Cardiac muscle cell (in vitro differentiated cells and primary cell): ENCODE results near the gene NGRN. TPM values are rescaled to one million over a fixed set of nuclear protein-coding genes. Genes with fewer than 3 reads are reported as not detected.
A peak's percentile ranks its signal among the peaks of the same experiment; 100 is the strongest.

Source experiments
- DNase-seq, 2 donors: peaks; one replicate each; pipeline versions ENCODE4 v3.0.0 to v3.0.0-alpha.2; 2010 to 2017; ENCODE audit warnings: low read depth in 1 of 2, low spot score in 1 of 2
- H3K27ac ChIP-seq: fragments of 200-600 bp; sonication (generic); 2 replicates; pipeline ENCODE4 v1.5.1; 2016
- H3K27me3 ChIP-seq: fragments of 200-600 bp; sonication (generic); 2 replicates; pipeline ENCODE4 v1.6.0; 2016; ENCODE audit warnings: control low read depth
- H3K36me3 ChIP-seq: fragments of 200-600 bp; sonication (generic); 2 replicates; pipeline ENCODE4 v1.5.1; 2016; ENCODE audit warnings: control low read depth
- H3K4me1 ChIP-seq: fragments of 200-600 bp; sonication (generic); 2 replicates; pipeline ENCODE4 v1.8.1; 2017; ENCODE audit warnings: low read depth, mild to moderate bottlenecking, mixed run types
- H3K4me3 ChIP-seq: fragments of 200-600 bp; sonication (generic); 2 replicates; pipeline ENCODE4 v1.5.1; 2016; ENCODE audit warnings: mild to moderate bottlenecking
- H3K9me3 ChIP-seq: fragments of 200-600 bp; sonication (generic); 2 replicates; pipeline ENCODE4 v1.5.1; 2017; ENCODE audit warnings: low read depth, mild to moderate bottlenecking, control low read depth
- polyA plus RNA-seq: library from polyadenylated mRNA; unstranded; fragments of >200 nt; fragmentation: Nextera tagmentation; extraction: Ambion mirVana; gene quantifications from 2 replicates; pipeline ENCODE4 v1.2.1, GENCODE V29; 2016
- total RNA-seq: library from RNA; depleted of rRNA; stranded (reverse); fragments of >200 nt; gene quantifications from 2 replicates; pipeline ENCODE4 v1.2.3, GENCODE V29; 2016
- TF ChIP-seq, protein P1 (sequence below): IDR thresholded peaks from 2 replicates; pipeline ENCODE4 v1.5.1; 2012; ENCODE audit warnings: low read depth, mild to moderate bottlenecking, low read length

NGRN gene
- 157 and 225 TPM in 2 replicates for total RNA-seq
- polyA plus RNA-seq = 158 and 167 TPM in 2 replicates

DNA sequence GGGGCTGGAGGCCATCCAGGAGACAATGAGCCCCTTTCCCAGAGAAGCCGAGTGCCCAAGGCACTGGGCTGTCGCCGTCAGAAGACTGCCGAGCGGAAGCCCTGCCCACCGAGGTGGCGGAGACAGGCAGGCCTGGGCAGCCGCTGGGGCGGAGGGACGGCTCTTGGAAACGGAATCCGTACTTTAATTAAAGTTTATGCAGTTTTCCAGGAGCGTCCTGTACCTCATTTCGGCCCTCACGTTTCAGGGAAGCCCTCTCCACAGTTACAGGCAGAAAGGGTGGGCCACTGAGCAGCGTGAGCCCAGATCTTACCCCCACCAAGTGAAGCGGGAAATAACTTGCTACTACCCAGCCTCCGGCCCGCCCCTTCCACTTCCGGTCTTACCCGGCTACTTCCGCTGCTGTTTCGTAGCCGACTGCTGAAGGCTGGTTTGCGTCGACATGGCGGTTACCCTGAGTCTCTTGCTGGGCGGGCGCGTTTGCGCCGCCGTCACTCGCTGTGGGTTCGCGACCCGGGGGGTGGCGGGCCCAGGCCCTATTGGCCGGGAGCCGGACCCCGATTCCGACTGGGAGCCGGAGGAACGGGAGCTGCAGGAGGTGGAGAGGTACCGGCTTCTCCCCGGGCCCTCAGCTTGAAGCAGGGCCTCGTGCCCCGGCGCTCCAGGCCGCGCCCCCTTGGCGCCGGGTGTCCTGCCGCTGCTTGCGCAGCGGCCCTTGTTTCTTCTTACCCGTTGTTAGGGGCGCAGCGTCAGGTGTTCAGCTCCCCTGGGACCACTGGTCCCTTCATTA, at the start of gene NGRN:
NGRN (plus strand) TSS at position 402 of the 790 bp plus-strand sequence; CDS start at position 443, 41 bp downstream.
- peak within 1 kb of the TSS; percentile 95 for H3K27ac ChIP-seq
- TF ChIP-seq, protein P1, sequence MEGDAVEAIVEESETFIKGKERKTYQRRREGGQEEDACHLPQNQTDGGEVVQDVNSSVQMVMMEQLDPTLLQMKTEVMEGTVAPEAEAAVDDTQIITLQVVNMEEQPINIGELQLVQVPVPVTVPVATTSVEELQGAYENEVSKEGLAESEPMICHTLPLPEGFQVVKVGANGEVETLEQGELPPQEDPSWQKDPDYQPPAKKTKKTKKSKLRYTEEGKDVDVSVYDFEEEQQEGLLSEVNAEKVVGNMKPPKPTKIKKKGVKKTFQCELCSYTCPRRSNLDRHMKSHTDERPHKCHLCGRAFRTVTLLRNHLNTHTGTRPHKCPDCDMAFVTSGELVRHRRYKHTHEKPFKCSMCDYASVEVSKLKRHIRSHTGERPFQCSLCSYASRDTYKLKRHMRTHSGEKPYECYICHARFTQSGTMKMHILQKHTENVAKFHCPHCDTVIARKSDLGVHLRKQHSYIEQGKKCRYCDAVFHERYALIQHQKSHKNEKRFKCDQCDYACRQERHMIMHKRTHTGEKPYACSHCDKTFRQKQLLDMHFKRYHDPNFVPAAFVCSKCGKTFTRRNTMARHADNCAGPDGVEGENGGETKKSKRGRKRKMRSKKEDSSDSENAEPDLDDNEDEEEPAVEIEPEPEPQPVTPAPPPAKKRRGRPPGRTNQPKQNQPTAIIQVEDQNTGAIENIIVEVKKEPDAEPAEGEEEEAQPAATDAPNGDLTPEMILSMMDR = no peak
- DNase-seq = peak; percentile 90 to 91
- no peaks in the 10 kb centered on the region for H3K36me3 ChIP-seq
- no peaks in the 10 kb centered on the region for H3K9me3 ChIP-seq
- peaks cover 24% of the 10 kb centered on the region for H3K4me1 ChIP-seq
- no peaks in the 10 kb centered on the region for H3K27me3 ChIP-seq
- H3K4me3 ChIP-seq = peak within 1 kb of the TSS; percentile 81

GRCh38 chr15:90217671-90218394, 47.6 kb upstream of the NGRN start:
- no peak overlapping the region for H3K4me3 ChIP-seq
- no peak overlapping the region for H3K27ac ChIP-seq
- peaks cover 13% of the 10 kb centered on the region for H3K4me1 ChIP-seq
- no peaks in the 10 kb centered on the region for H3K9me3 ChIP-seq
- H3K36me3 ChIP-seq = no peaks in the 10 kb centered on the region
- H3K27me3 ChIP-seq = no peaks in the 10 kb centered on the region
- TF ChIP-seq, protein P1 = no peak
- no peak for DNase-seq

- DNase-seq = peak; percentile 33 to 54
- Histone ChIP-seq H3K4me1 (no peaks in the 10 kb centered on the region), H3K27me3 (no peaks in the 10 kb centered on the region), H3K9me3 (no peaks in the 10 kb centered on the region), H3K27ac (no peak overlapping the region), H3K36me3 (peaks cover 5% of the 10 kb centered on the region), H3K4me3 (no peak overlapping the region)
- TF ChIP-seq, protein P1 = peak; percentile 75
Observed at GRCh38 chr15:90219421-90220141, 45.9 kb upstream of the NGRN start.

DNA sequence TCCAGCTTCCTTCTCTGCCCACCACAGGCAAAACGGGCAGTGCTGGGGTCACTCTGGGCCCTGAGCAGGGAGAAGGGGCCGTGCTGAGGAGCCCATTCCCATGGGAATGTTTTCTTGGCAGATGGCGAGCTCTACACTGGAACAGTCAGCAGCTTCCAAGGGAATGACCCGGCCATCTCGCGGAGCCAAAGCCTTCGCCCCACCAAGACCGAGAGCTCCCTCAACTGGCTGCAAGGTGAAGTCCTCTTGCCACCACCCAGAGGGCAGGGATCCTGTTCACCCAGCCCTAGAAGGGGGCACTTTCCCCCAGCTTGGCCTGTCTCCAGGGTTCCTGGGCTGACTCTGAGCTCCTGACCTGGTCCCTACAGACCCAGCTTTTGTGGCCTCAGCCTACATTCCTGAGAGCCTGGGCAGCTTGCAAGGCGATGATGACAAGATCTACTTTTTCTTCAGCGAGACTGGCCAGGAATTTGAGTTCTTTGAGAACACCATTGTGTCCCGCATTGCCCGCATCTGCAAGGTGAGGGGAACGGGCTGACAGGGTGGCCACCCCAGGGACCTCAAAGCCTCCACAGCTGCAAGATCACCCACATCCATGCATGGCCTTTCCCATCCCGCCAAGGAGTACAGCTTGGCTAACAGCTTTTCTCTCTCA, 44.1 kb upstream of the NGRN start:
- no peaks in the 10 kb centered on the region for H3K27me3 ChIP-seq
- peak; percentile 79 to 94 for DNase-seq
- no peaks in the 10 kb centered on the region for H3K4me1 ChIP-seq
- TF ChIP-seq, protein P1 = peak; percentile 91
- no peak overlapping the region for H3K27ac ChIP-seq
- no peak overlapping the region for H3K4me3 ChIP-seq
- peaks cover 17% of the 10 kb centered on the region for H3K36me3 ChIP-seq
- no peaks in the 10 kb centered on the region for H3K9me3 ChIP-seq

GRCh38 chr15:90222547-90222946, 42.9 kb upstream of the NGRN start:
- Histone ChIP-seq H3K4me1 (no peaks in the 10 kb centered on the region), H3K27ac (no peak overlapping the region), H3K9me3 (no peaks in the 10 kb centered on the region), H3K27me3 (no peaks in the 10 kb centered on the region), H3K36me3 (peaks cover 22% of the 10 kb centered on the region), H3K4me3 (no peak overlapping the region)
- TF ChIP-seq, protein P1 = no peak
- no peak for DNase-seq
